ENCODE data around the gene VILL. TPM values are rescaled to one million over a fixed set of nuclear protein-coding genes. Genes with fewer than 3 reads are reported as not detected.

The VILL gene
- polyA plus RNA-seq (0.14 TPM in 1 of 2 replicates, not detected in the other), polyA minus RNA-seq (not detected in 2 replicates)

DNA sequence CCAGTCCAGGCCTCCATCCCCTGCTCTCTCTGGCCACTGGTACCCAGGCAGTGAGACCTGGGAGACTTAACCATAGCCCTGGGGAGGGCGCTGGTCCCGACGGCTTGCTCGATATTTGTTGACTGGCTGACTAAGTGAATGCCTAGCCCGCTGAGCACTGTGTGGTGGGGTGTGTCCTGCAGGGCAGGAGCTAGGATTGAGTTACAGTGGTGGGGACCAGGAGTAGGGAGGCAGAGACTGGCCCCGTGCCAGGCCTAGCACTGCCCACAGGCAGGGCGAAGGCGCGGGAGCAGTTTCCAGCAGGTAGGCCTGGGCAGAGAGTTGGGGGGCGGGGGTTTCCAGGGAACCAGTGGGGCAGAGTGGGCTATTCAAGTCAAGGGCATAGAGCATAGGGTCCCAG is at the start of gene VILL:
Gene VILL (plus strand): TSS at position 260 of the 400 bp plus-strand sequence. CDS start 2,887 bp downstream, outside the sequence.
- no peak within 1 kb of the TSS for H3K9ac ChIP-seq (ENCODE audit: low read length)
- no peaks in the 10 kb centered on the region for H3K36me3 ChIP-seq (ENCODE audit: insufficient read depth, low read length)
- H4K20me1 ChIP-seq (ENCODE audit: insufficient read depth) = no peaks in the 10 kb centered on the region
- no peaks in the 10 kb centered on the region for H3K27me3 ChIP-seq (ENCODE audit: insufficient read depth, low read depth, low read length)
- TF ChIP-seq, protein P1, sequence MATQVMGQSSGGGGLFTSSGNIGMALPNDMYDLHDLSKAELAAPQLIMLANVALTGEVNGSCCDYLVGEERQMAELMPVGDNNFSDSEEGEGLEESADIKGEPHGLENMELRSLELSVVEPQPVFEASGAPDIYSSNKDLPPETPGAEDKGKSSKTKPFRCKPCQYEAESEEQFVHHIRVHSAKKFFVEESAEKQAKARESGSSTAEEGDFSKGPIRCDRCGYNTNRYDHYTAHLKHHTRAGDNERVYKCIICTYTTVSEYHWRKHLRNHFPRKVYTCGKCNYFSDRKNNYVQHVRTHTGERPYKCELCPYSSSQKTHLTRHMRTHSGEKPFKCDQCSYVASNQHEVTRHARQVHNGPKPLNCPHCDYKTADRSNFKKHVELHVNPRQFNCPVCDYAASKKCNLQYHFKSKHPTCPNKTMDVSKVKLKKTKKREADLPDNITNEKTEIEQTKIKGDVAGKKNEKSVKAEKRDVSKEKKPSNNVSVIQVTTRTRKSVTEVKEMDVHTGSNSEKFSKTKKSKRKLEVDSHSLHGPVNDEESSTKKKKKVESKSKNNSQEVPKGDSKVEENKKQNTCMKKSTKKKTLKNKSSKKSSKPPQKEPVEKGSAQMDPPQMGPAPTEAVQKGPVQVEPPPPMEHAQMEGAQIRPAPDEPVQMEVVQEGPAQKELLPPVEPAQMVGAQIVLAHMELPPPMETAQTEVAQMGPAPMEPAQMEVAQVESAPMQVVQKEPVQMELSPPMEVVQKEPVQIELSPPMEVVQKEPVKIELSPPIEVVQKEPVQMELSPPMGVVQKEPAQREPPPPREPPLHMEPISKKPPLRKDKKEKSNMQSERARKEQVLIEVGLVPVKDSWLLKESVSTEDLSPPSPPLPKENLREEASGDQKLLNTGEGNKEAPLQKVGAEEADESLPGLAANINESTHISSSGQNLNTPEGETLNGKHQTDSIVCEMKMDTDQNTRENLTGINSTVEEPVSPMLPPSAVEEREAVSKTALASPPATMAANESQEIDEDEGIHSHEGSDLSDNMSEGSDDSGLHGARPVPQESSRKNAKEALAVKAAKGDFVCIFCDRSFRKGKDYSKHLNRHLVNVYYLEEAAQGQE (IDR thresholded peaks at IDR 0.05; ENCODE audit: borderline replicate concordance) = no peak
- TF ChIP-seq, protein P2, sequence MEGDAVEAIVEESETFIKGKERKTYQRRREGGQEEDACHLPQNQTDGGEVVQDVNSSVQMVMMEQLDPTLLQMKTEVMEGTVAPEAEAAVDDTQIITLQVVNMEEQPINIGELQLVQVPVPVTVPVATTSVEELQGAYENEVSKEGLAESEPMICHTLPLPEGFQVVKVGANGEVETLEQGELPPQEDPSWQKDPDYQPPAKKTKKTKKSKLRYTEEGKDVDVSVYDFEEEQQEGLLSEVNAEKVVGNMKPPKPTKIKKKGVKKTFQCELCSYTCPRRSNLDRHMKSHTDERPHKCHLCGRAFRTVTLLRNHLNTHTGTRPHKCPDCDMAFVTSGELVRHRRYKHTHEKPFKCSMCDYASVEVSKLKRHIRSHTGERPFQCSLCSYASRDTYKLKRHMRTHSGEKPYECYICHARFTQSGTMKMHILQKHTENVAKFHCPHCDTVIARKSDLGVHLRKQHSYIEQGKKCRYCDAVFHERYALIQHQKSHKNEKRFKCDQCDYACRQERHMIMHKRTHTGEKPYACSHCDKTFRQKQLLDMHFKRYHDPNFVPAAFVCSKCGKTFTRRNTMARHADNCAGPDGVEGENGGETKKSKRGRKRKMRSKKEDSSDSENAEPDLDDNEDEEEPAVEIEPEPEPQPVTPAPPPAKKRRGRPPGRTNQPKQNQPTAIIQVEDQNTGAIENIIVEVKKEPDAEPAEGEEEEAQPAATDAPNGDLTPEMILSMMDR (IDR thresholded peaks at IDR 0.05; ENCODE audit: poor library complexity, severe bottlenecking) = no peak
- H3K27ac ChIP-seq (ENCODE audit: low read length) = no peak within 1 kb of the TSS
- no peaks in the 10 kb centered on the region for H3K79me2 ChIP-seq (replicated peaks; ENCODE audit: insufficient read depth, low read length)
- H3K4me3 ChIP-seq (ENCODE audit: low read length) = no peak within 1 kb of the TSS
- H3K9me3 ChIP-seq (ENCODE audit: low read length) = no peaks in the 10 kb centered on the region
- no peaks in the 10 kb centered on the region for H3F3A ChIP-seq (ENCODE audit: insufficient read depth, low read length, poor library complexity, severe bottlenecking)
- no peak within 1 kb of the TSS for H2AFZ ChIP-seq (ENCODE audit: low read depth, low read length)
- no peak within 1 kb of the TSS for H3K4me2 ChIP-seq (ENCODE audit: low read length)
- no peaks in the 10 kb centered on the region for H3K9me2 ChIP-seq (ENCODE audit: insufficient read depth, low read length)

DNA sequence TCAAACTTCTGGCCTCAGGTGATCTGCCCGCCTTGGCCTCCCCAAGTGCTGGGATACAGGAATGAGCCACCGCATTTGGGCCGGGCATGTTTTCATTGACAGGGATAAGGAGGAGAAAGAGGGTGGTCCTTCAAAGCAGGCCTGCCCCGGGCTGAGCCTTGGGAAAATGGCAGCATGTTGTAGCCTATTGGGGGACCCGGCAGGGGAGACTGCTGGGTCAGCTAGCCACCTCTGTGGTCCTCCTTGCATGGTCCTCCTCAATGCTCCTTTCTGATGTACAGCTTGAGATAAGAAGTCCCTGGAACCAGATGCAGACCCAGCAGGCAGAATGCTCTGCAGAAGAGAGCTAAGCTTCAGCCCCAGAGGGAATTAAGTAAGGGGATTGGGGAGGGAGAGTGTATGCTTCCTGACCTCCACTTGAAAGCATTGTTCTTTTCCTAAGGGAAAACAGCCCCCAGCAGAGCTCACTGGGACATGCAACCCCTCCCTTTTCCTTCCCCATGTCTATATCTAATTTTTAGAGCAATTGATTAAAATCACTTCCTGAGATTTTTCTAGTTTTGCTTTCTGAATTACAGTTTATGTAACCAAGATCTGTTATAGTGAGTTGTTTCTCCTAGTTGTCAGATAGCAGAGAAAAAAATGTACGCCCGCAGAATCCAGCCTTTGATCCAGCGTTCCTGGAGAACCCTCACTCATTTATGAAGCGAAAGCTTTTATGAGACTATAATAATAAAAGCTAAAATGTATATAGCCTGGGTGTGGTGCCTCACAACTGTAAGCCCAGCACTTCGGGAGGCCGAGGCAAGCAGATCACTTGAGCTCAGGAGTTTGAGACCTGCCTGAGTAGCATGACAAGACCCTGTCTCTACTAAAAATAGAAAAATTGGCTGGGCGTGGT is 48.7 kb upstream of the VILL start:
- Histone ChIP-seq H2AFZ (ENCODE audit: low read depth, low read length) (no peak overlapping the region), H3K36me3 (ENCODE audit: insufficient read depth, low read length) (no peaks in the 10 kb centered on the region), H3F3A (ENCODE audit: insufficient read depth, low read length, poor library complexity, severe bottlenecking) (no peaks in the 10 kb centered on the region), H3K27ac (ENCODE audit: low read length) (no peak overlapping the region), H3K9me3 (ENCODE audit: low read length) (no peaks in the 10 kb centered on the region), H3K9ac (ENCODE audit: low read length) (no peak overlapping the region), H3K79me2 (replicated peaks; ENCODE audit: insufficient read depth, low read length) (no peaks in the 10 kb centered on the region), H3K9me2 (ENCODE audit: insufficient read depth, low read length) (no peaks in the 10 kb centered on the region), H3K4me2 (ENCODE audit: low read length) (no peak overlapping the region), H4K20me1 (ENCODE audit: insufficient read depth) (no peaks in the 10 kb centered on the region), H3K27me3 (ENCODE audit: insufficient read depth, low read depth, low read length) (no peaks in the 10 kb centered on the region), H3K4me3 (ENCODE audit: low read length) (no peak overlapping the region)
- no peak for TF ChIP-seq EP300 (conservative IDR thresholded peaks at IDR 0.05; ENCODE audit: poor library complexity, severe bottlenecking)

DNA sequence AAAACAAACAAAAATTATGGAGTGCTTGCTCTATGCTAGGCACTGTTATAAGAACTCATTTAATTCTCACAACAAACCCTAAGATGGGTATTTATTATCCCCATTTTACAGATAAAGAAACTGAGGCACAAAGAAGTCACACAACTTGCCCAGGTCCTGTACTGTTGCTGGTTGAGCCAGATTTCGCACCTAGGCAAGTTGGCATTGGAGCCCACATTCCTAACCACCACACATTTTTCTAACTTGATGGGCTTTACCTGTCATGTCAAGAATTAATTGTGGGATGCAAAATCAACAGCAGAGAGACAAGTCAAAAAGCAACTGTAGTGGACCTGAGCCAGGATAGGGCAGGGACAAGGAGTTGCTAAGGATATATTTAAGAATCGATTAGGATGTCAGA is 47.9 kb upstream of the VILL start:
- no peak overlapping the region for H3K4me3 ChIP-seq (ENCODE audit: low read length)
- H3K27me3 ChIP-seq (ENCODE audit: insufficient read depth, low read depth, low read length) = no peaks in the 10 kb centered on the region
- H3K79me2 ChIP-seq (replicated peaks; ENCODE audit: insufficient read depth, low read length) = no peaks in the 10 kb centered on the region
- H3F3A ChIP-seq (ENCODE audit: insufficient read depth, low read length, poor library complexity, severe bottlenecking) = no peaks in the 10 kb centered on the region
- no peaks in the 10 kb centered on the region for H3K36me3 ChIP-seq (ENCODE audit: insufficient read depth, low read length)
- no peaks in the 10 kb centered on the region for H3K9me3 ChIP-seq (ENCODE audit: low read length)
- H3K27ac ChIP-seq (ENCODE audit: low read length) = no peak overlapping the region
- H2AFZ ChIP-seq (ENCODE audit: low read depth, low read length) = no peak overlapping the region
- H3K4me2 ChIP-seq (ENCODE audit: low read length) = no peak overlapping the region
- no peaks in the 10 kb centered on the region for H4K20me1 ChIP-seq (ENCODE audit: insufficient read depth)
- no peak overlapping the region for H3K9ac ChIP-seq (ENCODE audit: low read length)
- TF ChIP-seq, protein P1 (IDR thresholded peaks at IDR 0.05; ENCODE audit: borderline replicate concordance) = no peak
- H3K9me2 ChIP-seq (ENCODE audit: insufficient read depth, low read length) = no peaks in the 10 kb centered on the region
